GM12891 (cell line): Measurements from ENCODE around the gene VPS52.
A peak's percentile ranks its signal among the peaks of the same experiment; 100 is the strongest.
"Not testable (repeated sequence)": the region's sequence is repeated elsewhere in the genome, so short reads cannot be mapped to it uniquely, and the experiment has no call there.

Experiments
- DNase-seq: peaks from one replicate; pipeline ENCODE4 v3.0.0; 2011; ENCODE audit warnings: low spot score; ENCODE audit not compliant: insufficient read length
- FAIRE-seq: peaks from 2 replicates; lab custom pipeline; 2011; peaks lifted over from hg19 to GRCh38; lab: Jason Lieb, UNC
- PAX5 ChIP-seq: IDR thresholded peaks from 2 replicates; pipeline ENCODE4 v1.6.1; 2011; ENCODE audit warnings: low read length, moderate library complexity, mild to moderate bottlenecking; ENCODE audit not compliant: insufficient read depth, severe bottlenecking
- POLR2A ChIP-seq: IDR thresholded peaks from 2 replicates; pipeline ENCODE4 v1.6.1; 2011; ENCODE audit warnings: low read depth, low read length, control low read depth
- POLR2AphosphoS5 ChIP-seq: IDR thresholded peaks from 2 replicates; pipeline ENCODE4 v1.6.1; 2011; ENCODE audit warnings: low read depth, low read length, control low read depth
- POU2F2 ChIP-seq: IDR thresholded peaks from 2 replicates; pipeline ENCODE4 v1.6.1; 2011; ENCODE audit warnings: low read depth, mild to moderate bottlenecking, control low read depth, low read length, moderate library complexity
- SPI1 ChIP-seq: IDR thresholded peaks from 2 replicates; pipeline ENCODE4 v1.6.1; 2011; ENCODE audit warnings: low read depth, low read length, control low read depth
- TAF1 ChIP-seq: IDR thresholded peaks from 2 replicates; pipeline ENCODE4 v1.6.1; 2011; ENCODE audit warnings: low read depth, low read length, control low read depth

The VPS52 gene

DNA sequence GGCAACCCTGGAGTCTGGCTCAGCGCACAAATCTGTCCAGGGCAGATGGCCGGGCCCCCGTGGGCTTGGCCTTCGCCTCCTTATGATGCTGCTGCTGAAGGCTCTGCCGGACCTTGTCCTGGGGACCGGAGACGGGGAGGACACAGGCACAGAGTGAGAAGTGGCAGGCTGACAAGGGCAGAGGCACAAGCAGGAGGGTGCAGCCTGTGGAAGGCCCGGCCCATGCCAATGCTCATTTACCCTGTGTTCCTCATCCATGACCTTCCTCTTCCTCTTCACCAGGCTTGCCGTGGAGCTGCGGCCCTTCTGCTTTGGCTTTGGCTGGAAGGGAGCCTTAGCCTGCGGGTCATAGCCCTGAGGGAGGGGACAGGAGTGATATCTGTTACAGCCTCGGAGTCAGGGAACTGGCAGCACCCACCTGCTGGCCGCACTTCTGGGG, 7.6 kb upstream of the VPS52 start:
- FAIRE-seq = no peak
- DNase-seq = no peak
- TF ChIP-seq SPI1 = no peak
- no peak for TF ChIP-seq POLR2A
- TF ChIP-seq POLR2AphosphoS5 = no peak
- no peak for TF ChIP-seq POU2F2
- TF ChIP-seq TAF1 = no peak
- TF ChIP-seq PAX5 = no peak

DNA sequence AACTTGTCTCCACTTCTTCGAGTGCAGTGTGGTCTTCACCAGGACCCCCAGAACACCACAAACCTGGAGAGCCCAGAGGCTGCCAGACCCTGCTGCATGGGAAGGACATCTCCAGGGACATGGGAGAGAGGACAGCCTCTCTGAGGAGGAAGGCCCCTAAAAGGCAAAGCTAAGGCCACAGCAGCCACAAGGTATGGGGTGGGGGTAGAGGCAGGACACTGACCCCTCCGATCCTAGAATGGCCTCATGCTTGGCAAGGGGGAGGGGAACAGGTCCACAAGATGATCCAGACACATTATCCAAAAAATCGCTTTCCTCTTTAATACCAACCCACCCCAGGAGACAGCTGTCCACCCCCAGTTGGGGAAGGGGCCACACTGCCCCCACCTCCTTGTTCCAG, 7.1 kb upstream of the VPS52 start:
- DNase-seq (no peak), FAIRE-seq (no peak)
- TF ChIP-seq PAX5 (no peak), POLR2A (no peak), POLR2AphosphoS5 (no peak), SPI1 (no peak)

DNA sequence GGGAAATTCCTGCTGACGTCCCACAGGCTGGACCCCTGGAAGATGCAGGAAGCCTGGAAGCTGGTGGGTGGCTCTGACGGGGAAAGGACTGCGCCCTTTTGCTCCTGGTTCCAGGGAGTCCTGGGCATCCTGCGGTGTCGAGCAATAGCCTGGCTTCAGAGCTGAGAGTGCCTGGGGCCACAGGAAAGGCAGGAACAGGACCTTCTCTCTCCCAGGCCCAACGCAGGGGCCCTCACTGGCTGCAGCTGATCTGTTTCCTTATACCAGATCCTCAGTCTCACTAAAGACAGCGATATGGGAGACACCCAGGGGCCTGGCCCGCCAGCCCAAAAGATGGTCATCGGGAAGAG, 6.7 kb upstream of the VPS52 start:
- no peak for DNase-seq
- no peak for FAIRE-seq
- TF ChIP-seq POLR2A = no peak
- TF ChIP-seq SPI1 = no peak
- no peak for TF ChIP-seq PAX5
- TF ChIP-seq TAF1 = no peak
- no peak for TF ChIP-seq POU2F2
- no peak for TF ChIP-seq POLR2AphosphoS5

DNA sequence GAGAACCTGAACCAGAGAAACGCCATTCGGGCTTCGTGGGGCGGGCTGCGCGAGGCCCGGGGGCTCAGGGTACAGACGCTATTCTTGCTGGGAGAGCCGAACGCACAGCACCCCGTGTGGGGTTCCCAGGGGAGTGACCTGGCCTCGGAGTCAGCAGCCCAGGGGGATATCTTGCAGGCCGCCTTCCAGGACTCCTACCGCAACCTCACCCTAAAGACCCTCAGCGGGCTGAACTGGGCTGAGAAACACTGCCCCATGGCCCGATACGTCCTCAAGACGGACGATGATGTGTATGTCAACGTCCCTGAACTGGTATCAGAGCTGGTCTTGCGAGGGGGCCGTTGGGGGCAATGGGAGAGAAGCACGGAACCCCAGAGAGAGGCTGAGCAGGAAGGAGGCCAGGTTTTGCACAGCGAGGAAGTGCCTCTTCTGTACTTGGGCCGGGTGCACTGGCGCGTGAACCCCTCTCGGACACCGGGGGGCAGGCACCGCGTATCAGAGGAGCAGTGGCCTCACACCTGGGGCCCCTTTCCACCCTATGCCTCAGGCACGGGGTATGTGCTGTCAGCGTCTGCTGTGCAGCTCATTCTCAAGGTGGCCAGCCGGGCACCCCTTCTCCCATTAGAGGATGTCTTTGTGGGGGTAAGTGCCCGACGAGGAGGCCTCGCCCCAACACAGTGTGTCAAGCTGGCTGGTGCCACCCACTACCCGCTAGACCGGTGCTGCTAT, 6.2 kb upstream of the VPS52 start:
- TF ChIP-seq POLR2A (no peak), SPI1 (peak; percentile 57), PAX5 (peak; percentile 82)
- peak; percentile 49 for DNase-seq
- FAIRE-seq = peak; percentile 26

DNA sequence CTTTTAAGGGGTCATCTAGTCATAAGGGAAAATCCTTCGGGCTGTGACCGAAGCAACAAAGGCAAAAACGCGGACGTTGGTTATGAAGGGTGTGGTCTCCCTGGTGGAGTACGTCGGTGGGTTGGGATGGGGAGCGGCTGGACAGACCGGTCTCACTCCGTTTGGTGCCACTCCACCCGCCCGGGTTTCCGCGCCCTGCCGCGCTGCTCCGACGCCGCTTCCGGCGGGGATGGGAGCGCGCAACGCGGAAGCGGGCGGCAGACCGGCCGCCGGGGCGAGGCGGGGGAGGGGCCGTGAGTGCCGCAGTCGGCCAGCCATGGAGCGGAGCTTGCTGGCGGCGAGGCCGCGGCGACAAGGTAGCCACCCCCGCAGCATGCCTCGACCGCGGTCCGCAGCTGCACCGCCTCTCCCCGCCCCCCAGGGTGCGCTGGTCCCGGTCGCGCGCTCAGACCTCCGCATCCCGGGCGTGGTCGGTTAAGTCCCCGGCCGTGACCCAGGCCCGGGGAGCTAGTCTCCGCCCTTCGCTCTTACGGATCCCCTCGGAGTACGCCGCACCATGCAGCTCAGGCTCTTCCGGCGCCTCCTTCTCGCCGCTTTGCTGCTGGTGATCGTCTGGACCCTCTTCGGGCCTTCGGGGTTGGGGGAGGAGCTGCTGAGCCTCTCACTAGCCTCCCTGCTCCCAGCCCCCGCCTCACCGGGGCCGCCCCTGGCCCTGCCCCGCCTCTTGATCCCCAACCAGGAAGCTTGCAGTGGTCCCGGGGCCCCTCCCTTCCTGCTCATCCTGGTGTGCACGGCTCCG, 5.4 kb upstream of the VPS52 start, which contains the start of gene B3GALT4:
TSS of gene B3GALT4 (plus strand) at position 260 of the 799 bp plus-strand sequence. CDS start at position 557, 297 bp downstream.
- TF ChIP-seq POLR2A = peak; percentile 80
- TF ChIP-seq POLR2AphosphoS5 = peak; percentile 98
- TF ChIP-seq TAF1 = peak; percentile 55; the same call in 1 of the 2 replicates
- TF ChIP-seq PAX5 = peak; percentile 75
- no peak for TF ChIP-seq SPI1
- TF ChIP-seq POU2F2 = peak; percentile 87
- peak; percentile 96 for FAIRE-seq
- DNase-seq = peak; percentile 85

DNA sequence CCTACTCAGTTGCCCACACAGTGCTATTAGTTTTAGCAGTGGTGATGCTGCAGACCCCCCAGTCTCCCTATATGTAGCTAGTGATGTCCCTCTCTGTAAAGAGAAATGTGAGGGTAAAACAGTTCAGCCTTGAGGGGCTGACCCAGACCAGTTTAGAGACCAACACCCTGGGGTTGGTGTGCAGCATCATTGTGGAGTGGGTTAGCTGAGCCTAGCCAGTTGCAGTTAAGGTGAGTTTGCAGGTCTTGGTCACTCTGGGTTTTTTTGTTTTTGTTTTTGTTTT, 4.8 kb upstream of the VPS52 start:
- FAIRE-seq (no peak), DNase-seq (no peak)
- TF ChIP-seq POLR2AphosphoS5 = no peak
- TF ChIP-seq SPI1 = no peak
- TF ChIP-seq TAF1 = no peak
- TF ChIP-seq POU2F2 = no peak
- no peak for TF ChIP-seq POLR2A
- no peak for TF ChIP-seq PAX5

DNA sequence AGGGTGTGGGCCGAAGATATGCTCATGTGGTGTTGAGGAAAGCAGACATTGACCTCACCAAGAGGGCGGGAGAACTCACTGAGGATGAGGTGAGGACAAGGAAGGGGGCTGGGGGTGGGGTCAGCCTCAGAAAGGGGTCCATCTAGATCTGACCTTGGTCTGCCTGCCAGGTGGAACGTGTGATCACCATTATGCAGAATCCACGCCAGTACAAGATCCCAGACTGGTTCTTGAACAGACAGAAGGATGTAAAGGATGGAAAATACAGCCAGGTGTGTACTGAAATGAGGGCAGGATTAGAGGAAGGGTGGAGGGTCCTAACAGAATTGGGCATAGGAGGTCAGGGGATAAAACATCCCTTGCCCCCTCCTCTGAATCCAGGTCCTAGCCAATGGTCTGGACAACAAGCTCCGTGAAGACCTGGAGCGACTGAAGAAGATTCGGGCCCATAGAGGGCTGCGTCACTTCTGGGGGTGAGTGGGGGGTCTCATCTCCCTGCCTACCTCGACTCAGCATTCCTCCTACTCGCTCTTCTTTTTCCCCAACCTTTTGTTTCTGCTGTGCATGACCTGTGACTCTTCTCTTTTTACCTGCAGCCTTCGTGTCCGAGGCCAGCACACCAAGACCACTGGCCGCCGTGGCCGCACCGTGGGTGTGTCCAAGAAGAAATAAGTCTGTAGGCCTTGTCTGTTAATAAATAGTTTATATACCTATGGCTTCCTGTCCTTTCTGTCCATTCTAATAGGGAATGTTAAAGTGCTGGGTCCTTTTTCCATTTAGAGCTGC, 4.3 kb upstream of the VPS52 start:
- DNase-seq = not testable (repeated sequence)

DNA sequence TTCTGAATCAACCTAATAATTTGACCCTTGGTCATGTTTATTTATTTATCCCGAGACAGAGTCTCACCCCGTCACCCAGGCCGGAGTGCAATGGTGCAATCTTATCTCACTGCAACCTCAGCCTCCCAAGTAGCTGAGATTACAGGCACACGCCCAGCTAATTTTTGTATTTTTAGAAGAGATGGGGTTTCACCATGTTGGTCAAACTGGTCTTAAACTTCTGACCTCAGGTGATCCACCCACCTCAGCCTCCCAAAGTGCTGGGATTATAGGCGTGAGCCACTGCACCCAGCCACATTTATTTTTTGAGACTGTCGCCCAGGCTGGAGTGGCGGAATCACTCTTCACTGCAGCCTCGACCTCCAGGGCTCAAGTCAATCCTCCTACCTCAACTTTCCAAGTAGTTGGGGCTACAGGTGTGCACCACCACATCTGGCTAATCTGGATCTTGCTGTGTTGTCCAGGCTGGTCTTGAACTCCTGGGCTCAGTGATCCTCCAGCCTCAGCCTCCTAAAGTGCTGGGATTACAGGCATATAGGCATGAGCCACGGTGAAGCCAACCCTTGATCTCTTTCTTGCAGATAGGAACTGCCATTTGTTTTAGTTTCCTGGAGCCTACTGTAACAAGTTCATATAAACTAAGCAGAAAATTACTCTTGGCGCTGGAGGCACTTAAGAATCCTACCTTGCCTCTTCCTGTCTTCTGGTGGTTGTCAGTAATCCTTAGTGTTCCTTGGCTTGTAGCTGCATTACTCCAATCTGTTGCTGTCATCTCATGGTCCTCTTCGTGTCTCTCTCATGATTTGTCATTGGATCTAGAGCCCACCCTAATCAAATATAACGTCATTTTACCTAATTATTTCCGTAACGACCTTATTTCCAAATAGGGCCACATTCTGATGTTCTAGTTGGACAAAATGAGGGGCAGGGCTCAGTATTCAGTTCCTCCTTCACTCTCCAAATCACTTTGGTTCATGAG, 2.5 kb upstream of the VPS52 start:
- no peak for FAIRE-seq
- TF ChIP-seq POLR2AphosphoS5 (peak; percentile 45; the same call in 1 of the 2 replicates), TAF1 (no peak)
- no peak for DNase-seq

More for the DNA sequence above, 4.3 kb upstream of the VPS52 start:
- FAIRE-seq = not testable (repeated sequence)
